H1 (cell line): ENCODE data around the gene AKIRIN2. TPM values are rescaled to one million over a fixed set of nuclear protein-coding genes. Genes with fewer than 3 reads are reported as not detected.

Source experiments
- CTCF ChIA-PET: fragments of 300-600 bp; sonication (Branson Sonifier 250); formaldehyde crosslinking; loops from one replicate; lab custom pipeline; 2021; ENCODE audit not compliant: partially characterized antibody; lab: Charles Lee
- POLR2A ChIA-PET: fragments of 300-600 bp; sonication (Branson Sonifier 250); formaldehyde crosslinking; loops from one replicate; lab custom pipeline; 2021; ENCODE audit warnings: inconsistent platforms; ENCODE audit not compliant: partially characterized antibody; lab: Charles Lee
- DNase-seq, 2 experiments: peaks; one replicate each; pipeline versions ENCODE4 v3.0.0 to v3.0.0-alpha.2; 2010 to 2022; ENCODE audit warnings: low spot score in 2 of 2, low read depth in 1 of 2, mixed read lengths in 1 of 2
- FAIRE-seq: peaks from 2 replicates; lab custom pipeline; 2011; peaks lifted over from hg19 to GRCh38; lab: Jason Lieb, UNC
- H2AFZ ChIP-seq: 2 replicates; pipeline ENCODE4 v1.8.1; 2012; ENCODE audit warnings: low read length, inconsistent platforms
- H2AK5ac ChIP-seq: 2 replicates; pipeline ENCODE4 v1.6.1; 2013; ENCODE audit warnings: low read depth, low read length
- H2BK120ac ChIP-seq: replicated peaks from 2 replicates; pipeline ENCODE3; 2013; ENCODE audit warnings: low read depth, low read length, inconsistent platforms
- H2BK12ac ChIP-seq: 2 replicates; pipeline ENCODE4 v1.6.1; 2013; ENCODE audit warnings: low read depth, low read length
- H2BK15ac ChIP-seq: 2 replicates; pipeline ENCODE4 v1.6.1; 2013; ENCODE audit warnings: low read length
- H2BK20ac ChIP-seq: 2 replicates; pipeline ENCODE4 v1.6.1; 2013; ENCODE audit warnings: low read length
- H2BK5ac ChIP-seq: 2 replicates; pipeline ENCODE4 v1.6.1; 2013; ENCODE audit warnings: low read depth, low read length
- H3K14ac ChIP-seq: 2 replicates; pipeline ENCODE4 v1.6.1; 2013; ENCODE audit warnings: inconsistent platforms; ENCODE audit not compliant: insufficient read length
- H3K18ac ChIP-seq: 2 replicates; pipeline ENCODE4 v1.6.1; 2013; ENCODE audit warnings: low read length; ENCODE audit errors: extremely low read depth
- H3K23ac ChIP-seq: 2 replicates; pipeline ENCODE4 v1.6.1; 2013; ENCODE audit warnings: inconsistent platforms; ENCODE audit not compliant: insufficient read length
- H3K23me2 ChIP-seq: 2 replicates; pipeline ENCODE4 v1.6.1; 2013; ENCODE audit warnings: low read depth, low read length
- H3K27ac ChIP-seq: 2 replicates; pipeline ENCODE4 v1.6.1; 2011; ENCODE audit warnings: low read depth, low read length, inconsistent platforms
- H3K27me3 ChIP-seq, 4 experiments: replicated peaks in 1 of 4; 1 replicate in 1 of 4; 2 replicates in 3 of 4; pipeline versions ENCODE4 v1.6.1 to v1.8.1; 2011 to 2013; ENCODE audit warnings: low read length in 3 of 4, mild to moderate bottlenecking in 3 of 4, inconsistent platforms in 2 of 4, mixed read lengths in 2 of 4, moderate library complexity in 1 of 4; ENCODE audit not compliant: control insufficient read depth in 3 of 4, insufficient read depth in 3 of 4; ENCODE audit errors: extremely low read depth in 1 of 4
- H3K36me3 ChIP-seq, 4 experiments: 2 replicates each; pipeline versions ENCODE4 v1.6.1 to v1.8.1; 2011 to 2013; ENCODE audit warnings: mild to moderate bottlenecking in 4 of 4, low read length in 3 of 4, moderate library complexity in 2 of 4, control low read depth in 1 of 4, inconsistent platforms in 1 of 4; ENCODE audit not compliant: insufficient read depth in 4 of 4, control insufficient read depth in 2 of 4
- H3K4ac ChIP-seq: replicated peaks from 2 replicates; pipeline ENCODE3; 2013; ENCODE audit warnings: low read length, low read depth, mixed read lengths, inconsistent platforms; ENCODE audit not compliant: insufficient read length
- H3K4me1 ChIP-seq, 4 experiments: replicated peaks in 1 of 4; 1 replicate in 1 of 4; 2 replicates in 3 of 4; pipeline versions ENCODE4 v1.6.1 to v1.8.1; 2011 to 2013; ENCODE audit warnings: low read length in 3 of 4, inconsistent platforms in 2 of 4, mixed read lengths in 1 of 4; ENCODE audit not compliant: insufficient read depth in 4 of 4, control insufficient read depth in 3 of 4
- H3K4me2 ChIP-seq, 2 experiments: 2 replicates each; pipeline versions ENCODE4 v1.6.1 to v1.8.1; 2011 to 2013; ENCODE audit warnings: low read depth in 2 of 2, low read length in 2 of 2, control low read depth in 1 of 2, inconsistent platforms in 1 of 2, mild to moderate bottlenecking in 1 of 2; ENCODE audit not compliant: insufficient read depth in 1 of 2
- H3K4me3 ChIP-seq, 4 experiments: fragments of 200-600, 300-600 bp in 1 of 4; sonication (generic), shearing (Covaris generic), sonication (Bioruptor Twin) in 1 of 4; 2 replicates each; pipeline versions ENCODE4 v1.5.1 to v1.8.1; 2011 to 2016; ENCODE audit warnings: low read length in 4 of 4, low read depth in 3 of 4, control low read depth in 2 of 4, inconsistent platforms in 2 of 4, mild to moderate bottlenecking in 2 of 4, mixed read lengths in 1 of 4, moderate library complexity in 1 of 4; ENCODE audit not compliant: insufficient read depth in 2 of 4; ENCODE audit errors: extremely low read depth in 1 of 4
- H3K56ac ChIP-seq: replicated peaks from 2 replicates; pipeline ENCODE3; 2013; ENCODE audit warnings: low read depth, mild to moderate bottlenecking, mixed read lengths, low read length, inconsistent platforms; ENCODE audit not compliant: insufficient read length
- H3K79me1 ChIP-seq: 2 replicates; pipeline ENCODE4 v1.6.1; 2013; ENCODE audit warnings: low read depth, low read length, control low read depth
- H3K79me2 ChIP-seq, 2 experiments: 2 replicates each; pipeline versions ENCODE4 v1.6.1 to v1.8.1; 2012 to 2013; ENCODE audit warnings: low read length in 2 of 2, mild to moderate bottlenecking in 2 of 2, inconsistent platforms in 1 of 2; ENCODE audit not compliant: insufficient read depth in 2 of 2, control insufficient read depth in 1 of 2
- H3K9ac ChIP-seq, 4 experiments: replicated peaks in 1 of 4; 1 replicate in 1 of 4; 2 replicates in 3 of 4; pipeline versions ENCODE4 v1.6.1 to v1.8.1; 2011 to 2013; ENCODE audit warnings: low read depth in 3 of 4, low read length in 3 of 4, control low read depth in 2 of 4, mild to moderate bottlenecking in 2 of 4, moderate library complexity in 2 of 4, inconsistent platforms in 1 of 4; ENCODE audit errors: extremely low read depth in 1 of 4
- H3K9me3 ChIP-seq, 2 experiments: 2 replicates each; pipeline versions ENCODE4 v1.6.1 to v1.8.1; 2012 to 2013; ENCODE audit warnings: mild to moderate bottlenecking in 2 of 2, moderate library complexity in 2 of 2, control low read depth in 1 of 2, inconsistent platforms in 1 of 2, low read depth in 1 of 2, low read length in 1 of 2, mixed read lengths in 1 of 2; ENCODE audit not compliant: insufficient read depth in 2 of 2
- H4K20me1 ChIP-seq, 2 experiments: replicated peaks in 1 of 2; 2 replicates each; pipeline versions ENCODE3 to v1.8.1; 2011 to 2013; ENCODE audit warnings: inconsistent platforms in 2 of 2, low read length in 2 of 2, mild to moderate bottlenecking in 1 of 2; ENCODE audit not compliant: insufficient read depth in 2 of 2, control insufficient read depth in 1 of 2
- H4K5ac ChIP-seq: 2 replicates; pipeline ENCODE4 v1.6.1; 2013; ENCODE audit warnings: low read length, low read depth, mixed read lengths, inconsistent platforms; ENCODE audit not compliant: insufficient read length
- H4K8ac ChIP-seq: 2 replicates; pipeline ENCODE4 v1.8.0; 2013; ENCODE audit warnings: mild to moderate bottlenecking, moderate library complexity, low read length, inconsistent platforms; ENCODE audit not compliant: insufficient read depth; ENCODE audit errors: extremely low read depth
- H4K91ac ChIP-seq: replicated peaks from 2 replicates; pipeline ENCODE3; 2013; ENCODE audit warnings: low read length, mixed read lengths, inconsistent platforms; ENCODE audit not compliant: insufficient read length
- CBX5 ChIP-seq: fragments of 300-800, 300-1000 bp; sonication (generic); IDR thresholded peaks from 2 replicates; pipeline ENCODE4 v1.7.1; 2016; ENCODE audit warnings: antibody characterized with exemption, low read length, low read depth
- POLR2A ChIP-seq, 2 experiments: IDR thresholded peaks; 1 replicate in 1 of 2; 2 replicates in 1 of 2; pipeline ENCODE4 v1.6.1; 2011; ENCODE audit warnings: low read depth in 2 of 2, low read length in 2 of 2, mild to moderate bottlenecking in 2 of 2; ENCODE audit errors: control extremely low read depth in 1 of 2
- POLR2AphosphoS5 ChIP-seq: IDR thresholded peaks from 2 replicates; pipeline ENCODE4 v1.6.1; 2011; ENCODE audit warnings: low read depth, low read length
- SUZ12 ChIP-seq: fragments of 200-600 bp; sonication (generic); IDR thresholded peaks from 2 replicates; pipeline ENCODE4 v1.6.1; 2012; ENCODE audit warnings: mild to moderate bottlenecking, inconsistent platforms, low read length, moderate library complexity, mixed read lengths
- ZNF274 ChIP-seq: IDR thresholded peaks from 2 replicates; pipeline ENCODE4 v1.7.0; 2012; ENCODE audit warnings: low read length, borderline replicate concordance; ENCODE audit errors: extremely low read depth
- WGBS, 2 experiments: shearing (Covaris generic) in 1 of 2; methylation state at CpG; one replicate each; pipeline versions ENCODE4 v1.1.6 to v1.1.7; 2013 to 2015; ENCODE audit warnings: low lambda C conversion rate in 2 of 2, mixed read lengths in 2 of 2, inconsistent platforms in 1 of 2, low coverage in 1 of 2, missing lambda C conversion rate in 1 of 2; ENCODE audit not compliant: insufficient replicate concordance in 2 of 2, insufficient coverage in 1 of 2, insufficient read length in 1 of 2; ENCODE audit errors: extremely low coverage in 1 of 2, missing lambda C conversion rate in 1 of 2; 5-methylcytosine and 5-hydroxymethylcytosine counted together
- long read RNA-seq, 2 experiments: library from RNA in 1 of 2; library from capped mRNA in 1 of 2; stranded (forward); transcript quantifications; one replicate each; pipeline ENCODE4 v2.0.0, GENCODE V29; 2021; ENCODE audit warnings: inconsistent platforms in 1 of 2
- polyA minus RNA-seq, 3 experiments: library from RNA; depleted of rRNA, polyadenylated mRNA; stranded (reverse); fragments of >200 nt; gene quantifications; 1 replicate in 2 of 3; 2 replicates in 1 of 3; pipeline ENCODE4 v1.2.3, GENCODE V29; 2011
- polyA plus RNA-seq, 7 experiments: library from polyadenylated mRNA; depleted of rRNA in 3 of 7; stranded (reverse) in 5 of 7; unstranded in 2 of 7; fragments of >200 nt in 5 of 7; fragments of 200-250 nt in 2 of 7; gene quantifications; 1 replicate in 5 of 7; 2 replicates in 1 of 7; 4 replicates in 1 of 7; pipeline versions ENCODE4 v1.2.1 to v1.2.3, GENCODE V29; 2011 to 2013; ENCODE audit warnings: missing spikeins in 2 of 7, mixed read lengths in 2 of 7
- total RNA-seq: library from RNA; stranded (reverse); fragmentation: NEBNext Ultra II Directional; extraction: Animal tissue kit (Norgen Biotek cat#: 25700); gene quantifications from 2 replicates; pipeline ENCODE4 v1.2.1, GENCODE V29; 2021
- TF ChIP-seq, protein P1 (sequence below): IDR thresholded peaks from 2 replicates; pipeline ENCODE4 v1.6.1; 2012; ENCODE audit warnings: inconsistent platforms
- TF ChIP-seq, protein P2 (sequence below): IDR thresholded peaks from 2 replicates; pipeline ENCODE4 v1.6.1; 2011; ENCODE audit warnings: low read depth, mild to moderate bottlenecking, low read length; ENCODE audit not compliant: insufficient read depth

Gene AKIRIN2
- total RNA-seq (75.3 and 77.2 TPM in 2 replicates), polyA plus RNA-seq (2011; rRNA removed) (35.6 and 49.6 TPM in 2 replicates), polyA minus RNA-seq (2011; rRNA and poly(A)+ RNA removed) (14.0 and 18.9 TPM in 2 replicates)
- polyA plus RNA-seq (2011; cell fraction: cytosol; rRNA removed), result 28.4 TPM
- 29.7 TPM for polyA plus RNA-seq (2011; cell fraction: nucleus; rRNA removed)
- 50.5 to 55.5 TPM (median 52.0 TPM) in 4 replicates for polyA plus RNA-seq (2012, experiment 1 of 2)
- 39.5 TPM for polyA plus RNA-seq (2012, experiment 2 of 2)
- 67.3 TPM for polyA plus RNA-seq (2013, experiment 1 of 2)
- 68.1 TPM for polyA plus RNA-seq (2013, experiment 2 of 2)
- polyA minus RNA-seq (2011; cell fraction: cytosol; rRNA and poly(A)+ RNA removed), result 39.8 TPM
- polyA minus RNA-seq (2011; cell fraction: nucleus; rRNA and poly(A)+ RNA removed), result 38.9 TPM
- long read RNA-seq, experiment 1, transcript AKIRIN2-201 (5 exons, 1,662 nt), result major isoform, 68 of 97 reads
- long read RNA-seq, experiment 1, partial matches to known transcripts, result 15 of 97 reads
- long read RNA-seq, experiment 1, other reads (novel, unspliced or antisense), result 14 of 97 reads
- long read RNA-seq, experiment 2, partial matches to known transcripts, result 0 of 2 reads
- long read RNA-seq, experiment 2, other reads (novel, unspliced or antisense), result 2 of 2 reads

DNA sequence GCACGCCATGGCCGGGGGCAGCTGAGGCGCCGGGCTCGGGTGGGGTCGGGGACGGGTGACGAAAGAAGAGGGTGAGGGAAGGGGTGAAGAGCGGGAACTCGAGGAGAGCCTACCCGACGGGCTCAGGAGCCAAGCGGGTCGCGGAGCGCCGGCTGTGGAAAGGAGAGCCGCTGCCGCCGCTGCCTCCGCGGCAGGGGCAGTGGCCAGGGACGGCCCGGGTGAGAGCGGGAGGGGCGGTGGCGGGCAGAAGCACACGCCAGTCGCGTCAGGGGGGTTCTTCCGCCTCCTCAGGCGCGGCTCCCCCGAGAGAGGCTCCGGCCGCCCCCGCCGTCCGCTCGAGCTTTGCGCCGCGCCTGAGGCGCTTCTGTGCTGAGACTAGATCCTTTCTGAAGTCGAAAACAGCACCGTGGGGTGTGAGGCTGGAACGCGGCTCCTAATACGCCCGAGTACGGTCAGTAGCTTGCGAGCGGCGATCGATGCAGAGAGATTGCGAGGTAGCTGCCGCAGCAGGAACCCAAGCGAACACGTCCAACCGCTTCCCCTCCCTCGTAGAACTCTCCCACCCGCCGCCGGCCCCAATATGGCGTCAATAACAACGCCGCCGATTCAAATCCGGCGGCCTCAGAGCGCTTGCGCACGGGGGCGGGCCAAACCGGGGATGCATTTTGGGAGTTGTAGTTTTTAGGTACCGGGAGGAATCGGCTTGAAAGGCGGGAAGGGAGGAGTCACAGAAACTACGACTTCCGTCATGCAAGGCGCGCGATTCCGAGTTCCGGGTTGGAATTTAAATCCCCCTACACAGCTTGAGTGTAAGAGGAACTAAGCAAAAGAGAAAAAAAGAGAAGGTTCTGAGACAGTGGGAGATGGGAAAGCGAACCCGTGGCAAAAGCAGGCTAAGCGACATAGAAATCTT, at the start of gene AKIRIN2:
Gene AKIRIN2, minus strand, starts transcription at position 558 of the 913 bp plus-strand sequence. Its CDS starts 549 bp downstream, at position 9.
- H2AFZ ChIP-seq, result peak within 1 kb of the TSS; percentile 17; the same call in 1 of the 2 replicates
- no peak within 1 kb of the TSS for H2BK20ac ChIP-seq
- 3% methylated on average over 74 of the region's 88 CpGs; no CpG with 5 or more reads in 1 of the 2 experiments for WGBS, 2 experiments
- POLR2A ChIA-PET, result interaction anchor here (0.6 to 3.0 kb wide), 27 partner anchors 10 to 1379 kb away, joined by 3 to 36 read pairs (median 4); partner anchors contain the start of genes ORC3, PNRC1 and RARS2
- peak within 1 kb of the TSS; percentile 97 for H4K91ac ChIP-seq
- peak within 1 kb of the TSS; percentile 97 for H4K8ac ChIP-seq
- H2BK5ac ChIP-seq, result peak within 1 kb of the TSS; percentile 97
- H3K36me3 ChIP-seq, result no peaks in the 10 kb centered on the region
- H3K27me3 ChIP-seq, result no peaks in the 10 kb centered on the region
- peak within 1 kb of the TSS; percentile 90 to 93 (median 92) for H3K9ac ChIP-seq
- H3K23ac ChIP-seq, result no peak within 1 kb of the TSS
- H2BK120ac ChIP-seq, result peak within 1 kb of the TSS; percentile 47
- H3K18ac ChIP-seq, result peak within 1 kb of the TSS; percentile 84
- H4K20me1 ChIP-seq, result peaks cover 15 to 18% of the 10 kb centered on the region in 2 experiments
- peaks cover 4% of the 10 kb centered on the region for H3K23me2 ChIP-seq
- peak within 1 kb of the TSS; percentile 92 for H3K56ac ChIP-seq
- no peak within 1 kb of the TSS for H2AK5ac ChIP-seq
- DNase-seq (peak; percentile 95 to 96), FAIRE-seq (peak; percentile 39)
- peak within 1 kb of the TSS; percentile 97 for H4K5ac ChIP-seq
- H3K27ac ChIP-seq, result peak within 1 kb of the TSS; percentile 92
- H3K4me2 ChIP-seq, result peak within 1 kb of the TSS; percentile 58 to 77
- no peak within 1 kb of the TSS for H3K14ac ChIP-seq
- peak within 1 kb of the TSS; percentile 99 for H3K4ac ChIP-seq
- peaks cover 43 to 51% of the 10 kb centered on the region in 2 experiments for H3K79me2 ChIP-seq
- H3K4me1 ChIP-seq, result peaks cover 0 to 8% (median 0%) of the 10 kb centered on the region in 4 experiments; a peak in 2 of 7 replicates
- no peaks in the 10 kb centered on the region for H3K79me1 ChIP-seq
- CTCF ChIA-PET, result interaction anchor here (1.3 kb wide), 1 partner anchor 11 kb away, joined by 4 read pairs; no protein-coding TSS in a partner anchor
- peak within 1 kb of the TSS; percentile 95 to 99 (median 95) for H3K4me3 ChIP-seq
- H2BK15ac ChIP-seq, result peak within 1 kb of the TSS; percentile 96; the same call in 1 of the 2 replicates
- no peaks in the 10 kb centered on the region for H3K9me3 ChIP-seq
- peak within 1 kb of the TSS; percentile 93; the same call in 1 of the 2 replicates for H2BK12ac ChIP-seq
- TF ChIP-seq ZNF274, result no peak
- TF ChIP-seq POLR2AphosphoS5, result peak; percentile 97
- TF ChIP-seq, protein P1, sequence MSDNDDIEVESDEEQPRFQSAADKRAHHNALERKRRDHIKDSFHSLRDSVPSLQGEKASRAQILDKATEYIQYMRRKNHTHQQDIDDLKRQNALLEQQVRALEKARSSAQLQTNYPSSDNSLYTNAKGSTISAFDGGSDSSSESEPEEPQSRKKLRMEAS, result no peak; the same call in none of the 2 replicates
- TF ChIP-seq, protein P2, sequence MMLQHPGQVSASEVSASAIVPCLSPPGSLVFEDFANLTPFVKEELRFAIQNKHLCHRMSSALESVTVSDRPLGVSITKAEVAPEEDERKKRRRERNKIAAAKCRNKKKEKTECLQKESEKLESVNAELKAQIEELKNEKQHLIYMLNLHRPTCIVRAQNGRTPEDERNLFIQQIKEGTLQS, result peak; percentile 40; the same call in 1 of the 2 replicates
- no peak for TF ChIP-seq CBX5
- TF ChIP-seq POLR2A (IDR thresholded peaks at IDR 0.05; ENCODE audit: control extremely low read depth in 1 of 2, low read depth in 2 of 2, low read length in 2 of 2), result peak; percentile 96 to 97
- no peak for TF ChIP-seq SUZ12
